Activated CD8-positive, alpha-beta memory T cell treated with anti-CD3 and anti-CD28 coated beads, Interleukin-2, amount 50 U/mL, for 24 hours (primary cell): ENCODE data around the gene CAPN10.
"Not testable (repeated sequence)": the region's sequence is repeated elsewhere in the genome, so short reads cannot be mapped to it uniquely, and the experiment has no call there.

ENCODE experiments used
- DNase-seq: peaks from one replicate; pipeline ENCODE4 v3.0.0-alpha.2; 2020; ENCODE audit errors: extremely low read depth

Gene CAPN10

GRCh38 chr2:240563231-240563630, 23.3 kb upstream of the CAPN10 start:
- not testable (repeated sequence) for DNase-seq

- no peak for DNase-seq
These were observed 22.5 kb upstream of the CAPN10 start for GRCh38 chr2:240563951-240564560.

- DNase-seq = no peak
These were observed 21.8 kb upstream of the CAPN10 start for GRCh38 chr2:240564561-240565332.

GRCh38 chr2:240565333-240566202, 21.0 kb upstream of the CAPN10 start:
- DNase-seq = peak; percentile 85

- DNase-seq = peak; percentile 77
These were observed 20.1 kb upstream of the CAPN10 start for GRCh38 chr2:240566203-240567136.

GRCh38 chr2:240567137-240567871, 19.2 kb upstream of the CAPN10 start:
- no peak for DNase-seq

GRCh38 chr2:240567872-240568677, 18.5 kb upstream of the CAPN10 start, which contains the start of gene RNPEPL1:
Gene RNPEPL1, plus strand, starts transcription at chr2:240568484. Its CDS starts 103 bp downstream, at chr2:240568587.
- DNase-seq = no peak

- no peak for DNase-seq
These were observed 17.6 kb upstream of the CAPN10 start for GRCh38 chr2:240568678-240569522.

GRCh38 chr2:240569523-240569997, 17.0 kb upstream of the CAPN10 start:
- no peak for DNase-seq

- DNase-seq = no peak
These were observed 16.5 kb upstream of the CAPN10 start for GRCh38 chr2:240569998-240570530.

GRCh38 chr2:240570531-240571313, 15.8 kb upstream of the CAPN10 start:
- DNase-seq = no peak

GRCh38 chr2:240571314-240571973, 15.1 kb upstream of the CAPN10 start:
- DNase-seq = no peak

GRCh38 chr2:240572141-240573031, 14.1 kb upstream of the CAPN10 start:
- no peak for DNase-seq

- no peak for DNase-seq
These were observed 13.4 kb upstream of the CAPN10 start for GRCh38 chr2:240573071-240573515.

- no peak for DNase-seq
These were observed 12.8 kb upstream of the CAPN10 start for GRCh38 chr2:240573516-240574385.
